Epidermal melanocyte (primary cell): ENCODE data around the gene CHD2.
"Not testable (repeated sequence)": the region's sequence is repeated elsewhere in the genome, so short reads cannot be mapped to it uniquely, and the experiment has no call there.

ENCODE experiments used
- DNase-seq: peaks from one replicate; pipeline ENCODE4 v3.0.0; 2011; ENCODE audit warnings: low spot score; ENCODE audit not compliant: insufficient read length

CHD2 gene

DNA sequence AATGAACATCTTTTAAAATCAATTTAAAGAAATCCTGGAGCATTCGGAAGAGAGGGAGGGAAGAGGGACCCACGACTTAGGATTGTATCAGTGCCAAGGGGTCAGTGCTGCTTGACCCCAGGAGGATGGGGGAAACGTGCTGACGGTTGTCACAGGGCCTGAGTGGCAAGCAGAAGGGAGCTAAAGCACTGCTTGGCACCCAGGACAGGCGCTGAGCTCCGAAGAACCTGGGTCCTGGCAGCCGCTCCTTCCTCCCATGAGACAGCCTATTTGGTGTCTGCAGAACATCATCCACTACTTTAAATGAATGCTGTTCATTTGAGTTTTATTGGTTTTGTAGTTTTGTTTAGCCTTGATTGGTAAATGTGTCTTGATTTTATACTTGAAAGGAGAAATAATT is 134.4 kb downstream of the CHD2 start:
- no peak for DNase-seq

DNA sequence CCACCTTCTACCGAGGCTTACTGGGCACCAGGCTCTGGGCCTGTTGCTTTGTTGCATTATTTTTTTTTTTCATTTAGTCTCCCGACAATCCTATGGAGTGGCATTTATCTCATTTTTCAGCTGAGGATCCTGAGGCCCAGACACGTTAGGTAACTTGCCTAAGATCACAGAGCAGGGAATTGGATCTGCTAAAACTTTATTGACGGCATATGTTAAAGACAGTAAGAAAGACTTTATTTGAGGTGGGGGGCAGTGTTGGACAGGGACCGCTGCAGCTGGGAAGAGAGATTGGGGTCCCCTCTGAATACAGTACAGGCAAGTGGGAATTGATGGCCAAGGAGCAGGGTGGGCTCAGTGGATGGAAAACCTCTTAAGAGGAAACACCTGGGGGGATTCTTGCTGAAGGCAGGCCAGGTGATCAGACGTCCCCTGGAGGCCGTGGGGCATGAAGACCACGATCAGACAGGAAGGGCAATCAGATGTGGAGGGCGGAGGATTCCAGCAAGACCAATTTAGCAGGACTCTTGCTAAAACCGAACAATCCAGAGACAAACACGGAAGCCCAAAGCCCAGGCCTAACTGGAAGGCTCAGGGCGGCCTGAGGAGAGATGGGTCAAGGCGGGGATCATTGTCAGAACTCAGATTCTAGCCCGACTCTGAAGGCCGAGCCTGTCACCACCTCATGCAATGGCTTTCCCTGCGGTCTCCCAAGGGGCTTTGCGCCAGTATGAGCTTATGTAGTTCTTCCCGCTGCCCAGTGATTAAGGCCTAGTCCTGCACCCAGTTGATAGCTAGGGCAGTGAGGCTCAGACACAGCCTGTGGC is 135.2 kb downstream of the CHD2 start:
- DNase-seq: no peak

DNA sequence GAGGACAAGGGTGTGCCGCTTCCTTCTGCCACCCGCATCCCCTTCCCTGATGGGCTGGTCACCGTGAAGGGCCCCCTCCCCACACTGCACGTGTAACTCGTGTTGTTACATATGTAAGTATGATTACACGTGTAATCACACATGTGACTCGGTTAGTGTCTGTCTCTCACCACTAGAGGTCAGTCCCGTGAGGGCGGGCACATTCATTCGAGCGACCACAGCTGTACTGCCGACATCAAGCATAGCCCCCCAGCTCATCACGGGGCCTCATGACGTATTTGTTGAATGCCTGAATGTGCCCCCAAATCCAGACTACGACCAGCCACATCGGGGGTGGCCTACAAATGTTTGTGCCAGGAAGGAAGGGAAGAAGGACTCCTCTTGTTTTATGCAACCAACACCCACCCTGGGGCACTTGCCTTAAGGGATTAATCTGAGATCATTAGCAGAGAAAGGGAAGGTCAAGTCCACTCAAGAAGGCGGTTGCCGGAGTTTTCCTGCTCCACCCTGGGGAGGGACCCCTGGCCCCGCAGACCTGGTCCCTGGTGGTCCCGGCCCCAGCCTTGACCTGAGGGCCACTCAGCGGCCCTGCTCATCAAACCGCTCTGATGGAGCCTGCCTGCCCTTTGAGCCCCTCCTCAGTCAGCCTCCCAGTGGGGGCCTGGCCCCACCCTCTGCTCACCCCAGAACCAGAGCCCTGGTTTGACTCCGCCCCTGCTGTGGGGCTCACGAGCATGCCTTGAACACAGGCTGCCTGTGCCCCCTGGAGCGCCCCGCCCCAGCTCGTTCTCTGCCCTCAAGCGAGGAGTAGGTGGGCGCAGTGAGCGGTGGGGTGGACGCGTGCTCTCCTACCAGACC is 136.1 kb downstream of the CHD2 start:
- no peak for DNase-seq

GRCh38 chr15:93036951-93037819 is 137.1 kb downstream of the CHD2 start:
- peak; percentile 95 for DNase-seq

GRCh38 chr15:93037820-93038705 is 137.9 kb downstream of the CHD2 start:
- no peak for DNase-seq

- not testable (repeated sequence) for DNase-seq
These were observed 139.6 kb downstream of the CHD2 start for GRCh38 chr15:93039562-93040287.

- no peak for DNase-seq
These were observed 140.4 kb downstream of the CHD2 start for GRCh38 chr15:93040288-93041158.

DNA sequence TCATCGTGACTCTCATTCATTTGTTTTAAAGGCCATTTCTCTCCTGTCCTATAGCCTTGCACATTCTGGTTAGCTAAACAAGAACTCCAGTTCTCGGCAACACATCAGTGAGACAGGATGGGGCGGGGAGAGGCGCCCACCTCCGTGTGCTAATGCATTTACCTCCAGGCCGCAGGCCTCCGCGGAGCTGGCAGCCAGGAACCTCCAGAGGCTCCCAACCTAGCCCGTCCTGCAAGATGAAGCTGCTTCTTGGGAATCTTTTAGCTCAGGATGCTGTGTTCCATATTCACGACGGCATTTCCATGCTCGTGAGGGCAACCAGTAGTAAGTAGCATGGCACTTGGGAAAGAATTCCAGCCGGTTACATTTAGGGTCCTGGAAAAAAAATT is 141.0 kb downstream of the CHD2 start:
- DNase-seq: no peak

DNA sequence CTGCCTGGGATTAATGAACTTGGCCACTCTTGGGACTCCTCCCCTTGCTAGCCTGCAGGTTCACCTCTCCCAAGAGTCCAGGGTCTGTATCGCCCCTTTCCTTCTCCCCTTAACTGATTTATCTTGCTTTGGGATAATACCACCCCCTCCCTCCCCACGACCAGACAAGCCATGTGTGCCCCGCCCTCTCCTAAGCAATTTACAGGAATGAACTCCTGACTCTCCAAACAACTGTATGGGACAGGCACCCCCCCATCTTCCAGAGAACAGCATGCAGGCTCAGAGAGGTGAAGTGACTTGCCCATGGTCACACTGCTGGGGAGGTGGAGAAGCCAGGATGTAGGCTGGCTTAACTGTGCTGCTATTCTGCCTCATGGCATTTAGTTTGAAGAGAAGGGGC is 142.1 kb downstream of the CHD2 start:
- no peak for DNase-seq

DNA sequence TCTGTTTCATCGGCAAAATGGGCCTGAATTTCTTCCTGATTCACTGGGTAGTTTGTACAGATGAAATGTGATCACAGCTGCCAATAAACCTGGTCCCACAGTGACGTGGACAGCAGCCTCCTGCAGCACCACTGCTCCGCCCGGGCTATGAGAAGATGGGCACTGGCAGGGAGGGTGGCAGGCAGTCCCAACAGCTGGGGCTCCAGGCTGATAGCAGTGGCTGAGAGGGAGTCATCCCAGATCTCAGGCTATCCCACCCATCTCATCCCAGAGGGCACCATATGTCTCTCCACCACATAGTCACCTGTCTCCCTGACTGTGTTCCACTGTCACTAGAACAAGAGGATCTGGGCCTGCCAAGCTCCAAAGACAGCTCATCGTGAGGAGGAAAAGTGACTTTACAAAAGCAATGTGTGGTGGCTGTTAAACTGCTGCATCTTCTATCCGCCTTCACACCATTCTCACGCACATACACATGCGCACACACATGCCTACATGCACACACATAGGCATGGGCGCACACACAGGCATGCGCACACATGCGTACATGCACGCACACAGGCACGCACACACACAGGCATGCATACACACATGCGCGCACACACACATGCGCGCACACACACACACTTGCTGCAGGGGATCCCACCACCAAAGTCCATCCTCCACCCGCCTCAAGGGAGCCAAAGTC is 142.7 kb downstream of the CHD2 start:
- no peak for DNase-seq

- no peak for DNase-seq
These were observed 143.6 kb downstream of the CHD2 start for GRCh38 chr15:93043621-93044300.

DNA sequence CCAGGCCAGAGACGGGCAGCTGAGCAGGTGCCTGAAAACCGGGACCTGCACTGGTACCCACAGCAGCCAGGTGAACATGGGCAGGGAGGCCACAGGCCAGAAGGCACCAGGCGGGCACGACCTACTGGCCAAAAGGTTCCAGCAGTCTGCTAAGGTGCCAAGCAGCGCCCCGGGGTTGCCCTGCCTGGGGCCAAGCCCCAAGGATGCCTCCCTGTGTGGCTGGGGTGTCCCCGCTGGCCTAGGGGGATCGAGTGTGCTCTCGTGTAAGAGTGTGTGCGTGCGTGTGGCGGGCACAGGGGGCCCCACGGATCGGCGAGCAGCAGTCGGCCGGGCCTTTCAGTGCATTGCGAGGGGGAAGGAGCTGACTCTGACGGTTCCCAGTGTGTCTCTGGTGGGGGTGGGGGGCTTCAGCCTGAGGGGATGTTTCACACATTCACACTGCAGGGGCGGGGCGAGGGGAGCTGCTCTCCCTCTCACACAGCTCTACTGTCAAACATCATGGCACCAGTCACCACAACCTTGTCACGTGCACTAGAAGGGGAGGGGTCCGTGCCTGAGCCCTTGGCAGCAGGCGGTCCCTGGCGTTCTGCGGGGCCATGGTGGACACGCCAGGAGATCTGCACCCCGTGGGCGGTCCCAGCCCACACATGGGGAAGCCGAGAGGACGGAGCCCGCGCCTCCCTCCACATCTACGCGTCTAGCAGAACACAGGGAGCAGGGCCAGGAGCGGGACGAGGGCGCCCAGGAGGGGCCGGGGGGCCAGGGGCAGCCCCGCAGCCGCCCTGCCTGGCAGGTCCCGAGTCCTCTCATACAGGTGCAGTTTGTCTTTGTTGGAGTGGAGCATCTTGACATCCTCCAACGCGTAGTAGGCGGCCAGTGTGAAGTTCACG is 144.4 kb downstream of the CHD2 start:
- no peak for DNase-seq

DNA sequence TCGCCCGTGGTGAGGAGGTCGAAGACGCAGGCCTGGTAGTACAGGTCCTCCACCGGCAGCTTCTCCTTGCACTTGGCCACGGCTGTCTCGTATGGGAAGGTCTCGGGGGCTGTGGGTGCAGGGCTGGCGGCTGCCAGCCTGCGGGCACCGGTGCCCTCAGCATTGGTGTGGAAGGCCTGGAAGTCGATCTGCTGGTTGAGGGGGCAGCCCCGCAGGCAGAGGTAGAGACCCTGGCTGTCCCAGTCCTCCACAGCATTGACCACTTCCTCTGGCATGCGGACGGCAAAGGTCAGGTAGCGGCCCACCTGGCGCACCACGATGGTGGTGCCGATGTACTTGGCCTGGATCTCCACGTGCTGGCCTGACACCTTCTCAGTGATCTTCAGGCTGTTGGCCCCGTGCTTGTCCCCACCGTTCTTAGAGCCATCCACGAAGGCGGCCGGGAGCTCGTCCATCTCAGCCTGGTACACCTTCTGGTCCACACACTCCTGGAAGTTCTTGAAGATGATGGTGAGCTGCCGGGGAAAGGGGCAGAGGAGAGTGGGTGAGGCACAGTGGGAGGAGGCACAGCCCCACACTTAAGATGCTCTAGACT is 145.2 kb downstream of the CHD2 start:
- no peak for DNase-seq

DNA sequence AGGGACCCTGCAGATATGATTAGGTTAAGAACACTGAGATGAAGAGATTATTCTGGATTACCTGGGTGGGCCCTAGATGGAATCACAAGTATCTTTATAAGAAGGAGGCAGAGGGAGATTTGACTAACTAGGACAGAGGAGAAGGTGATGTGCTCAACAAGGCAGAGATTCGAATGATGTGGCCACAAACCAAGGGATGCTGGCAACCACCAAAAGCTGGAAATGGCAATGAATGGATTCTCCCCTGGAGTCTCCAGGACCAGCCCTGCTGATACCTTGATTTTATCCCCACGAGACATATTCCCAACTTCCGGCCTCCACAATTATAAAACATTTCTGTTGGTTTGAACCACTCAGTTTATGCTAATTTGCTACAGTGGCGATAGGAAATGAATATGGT is 146.0 kb downstream of the CHD2 start:
- DNase-seq: no peak

DNA sequence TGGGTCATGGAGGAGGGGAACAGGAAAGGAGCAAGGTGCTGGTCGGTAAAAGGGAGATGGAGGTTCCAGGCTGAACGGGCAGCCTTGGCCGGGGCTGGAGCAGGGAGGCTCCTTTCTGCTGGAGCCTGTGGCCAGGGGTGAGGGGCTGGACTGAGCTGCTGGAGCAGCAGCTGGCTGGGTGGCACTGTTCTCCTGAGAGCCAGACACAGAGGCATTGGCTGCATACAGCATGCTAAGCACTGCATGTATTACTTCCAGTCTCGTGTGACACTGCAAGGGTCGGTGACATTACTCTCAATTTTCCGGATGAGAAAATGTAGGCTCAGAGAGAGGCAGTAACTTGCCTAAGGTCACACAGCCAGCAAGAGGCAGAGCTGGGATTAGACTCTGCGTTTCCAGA is 146.6 kb downstream of the CHD2 start:
- DNase-seq: no peak

DNA sequence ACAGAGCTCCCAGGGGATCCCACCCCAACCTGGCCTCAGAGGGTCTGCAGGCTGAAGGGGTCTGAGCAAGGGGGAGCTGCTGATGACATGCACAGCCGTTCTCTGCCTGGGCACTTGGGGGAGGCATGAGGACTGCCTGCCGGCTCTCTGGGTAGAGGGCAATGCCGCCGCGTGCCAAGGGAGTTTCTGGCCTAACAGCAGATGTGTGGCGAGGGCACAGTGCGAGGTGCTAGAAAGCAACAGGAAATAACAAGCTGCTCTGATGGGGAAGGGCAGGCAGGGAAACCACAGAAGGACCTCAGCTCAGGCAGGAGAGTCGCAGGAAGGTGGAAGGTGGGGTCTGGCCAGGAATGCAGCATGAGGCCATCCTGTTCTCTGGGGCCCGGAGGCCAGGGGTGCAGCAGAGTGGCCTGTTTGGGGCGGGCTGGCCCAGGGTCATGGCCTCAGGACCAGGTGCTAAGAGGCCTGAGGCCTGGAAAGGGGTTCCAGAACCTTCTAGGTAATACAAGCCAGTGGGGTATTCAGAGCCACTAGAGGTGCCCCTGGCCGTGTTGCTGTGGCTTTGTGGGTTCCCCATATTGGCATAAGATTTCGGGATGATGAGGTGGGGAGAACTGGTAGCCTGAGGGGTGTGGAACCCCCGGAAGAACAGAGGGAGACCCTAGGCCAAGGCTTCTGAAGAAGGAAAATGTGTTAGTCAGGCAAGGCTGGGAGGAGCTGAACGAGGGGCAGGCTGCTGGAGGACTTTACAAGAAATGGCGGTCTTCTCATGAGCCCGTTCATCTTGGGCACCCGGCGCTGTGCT is 147.7 kb downstream of the CHD2 start:
- DNase-seq: no peak
